ENCODE data around the gene KRTAP9-8.
"Not testable (repeated sequence)": the region's sequence is repeated elsewhere in the genome, so short reads cannot be mapped to it uniquely, and the experiment has no call there.

Gene KRTAP9-8

DNA sequence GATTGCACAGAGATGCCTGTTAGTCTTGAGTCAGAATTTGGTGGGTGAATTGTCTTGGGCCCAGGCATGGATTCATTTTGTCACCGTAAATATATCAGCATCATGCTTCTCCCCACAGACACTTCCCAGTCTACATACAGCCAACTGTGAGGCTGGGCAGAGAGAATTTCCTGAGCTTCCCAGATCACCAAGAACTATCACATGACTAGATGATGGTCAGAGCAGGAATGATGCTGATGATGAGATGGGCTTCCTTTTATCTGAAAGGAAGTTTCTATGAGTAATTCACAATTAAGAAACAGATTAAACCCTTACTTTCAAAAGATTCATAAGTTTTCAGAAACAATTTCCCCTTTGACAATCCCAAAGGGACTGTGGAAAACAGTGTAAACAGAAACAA, 17.1 kb downstream of the KRTAP9-8 start:
- DNase-seq (ENCODE audit: insufficient read length, low spot score): no peak
- no peak for FAIRE-seq

DNA sequence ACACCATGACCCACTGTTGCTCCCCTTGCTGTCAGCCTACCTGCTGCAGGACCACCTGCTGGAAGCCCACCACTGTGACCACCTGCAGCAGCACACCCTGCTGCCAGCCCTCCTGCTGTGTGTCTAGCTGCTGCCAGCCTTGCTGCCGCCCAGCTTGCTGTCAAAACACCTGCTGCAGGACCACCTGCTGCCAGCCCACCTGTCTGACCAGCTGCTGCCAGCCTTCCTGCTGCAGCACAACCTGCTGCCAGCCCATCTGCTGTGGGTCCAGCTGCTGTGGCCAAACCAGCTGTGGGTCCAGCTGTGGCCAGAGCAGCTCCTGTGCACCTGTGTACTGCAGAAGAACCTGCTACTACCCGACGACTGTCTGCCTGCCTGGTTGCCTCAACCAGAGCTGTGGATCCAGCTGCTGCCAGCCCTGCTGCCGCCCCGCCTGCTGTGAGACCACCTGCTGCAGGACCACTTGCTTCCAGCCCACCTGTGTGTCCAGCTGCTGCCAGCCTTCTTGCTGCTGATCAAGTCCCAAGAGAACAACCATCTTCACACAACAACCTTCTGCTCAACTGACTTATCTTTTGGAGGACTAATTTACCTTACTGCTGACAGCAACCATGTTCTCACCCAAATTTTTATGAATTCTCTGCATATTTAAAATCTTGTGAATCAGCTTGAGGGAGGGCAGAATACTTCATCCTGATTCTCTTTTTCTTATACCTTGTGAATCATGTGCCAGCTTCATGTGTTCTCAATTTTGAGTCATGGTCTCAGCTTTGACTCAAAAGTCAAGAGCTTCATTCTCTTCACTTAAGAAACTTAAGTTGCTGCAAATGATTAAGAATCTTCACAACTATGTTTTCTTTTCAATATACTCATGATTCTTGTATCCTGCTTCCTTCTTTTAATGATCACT, 17.8 kb downstream of the KRTAP9-8 start, which contains the start of gene KRTAP9-9:
Gene KRTAP9-9, plus strand, starts transcription at position 4 of the 910 bp plus-strand sequence.
- FAIRE-seq: peak; percentile 42

DNA sequence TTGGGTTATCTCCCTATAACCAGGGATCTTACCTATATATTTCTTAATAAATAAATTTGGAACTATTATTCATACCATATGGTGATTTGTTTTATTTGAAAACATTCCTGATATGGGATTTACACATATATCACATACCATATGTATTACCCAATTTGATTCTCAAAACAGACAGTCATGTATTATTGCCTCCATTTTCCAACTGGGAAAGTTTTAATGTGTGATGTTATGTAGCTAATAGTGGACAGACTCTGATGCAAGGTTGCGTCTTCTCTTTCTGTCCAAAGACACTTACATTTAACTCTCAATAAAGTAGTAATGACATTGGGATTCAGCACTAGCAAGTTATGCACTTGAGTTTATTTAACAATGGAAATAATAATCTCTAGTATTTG, 18.5 kb downstream of the KRTAP9-8 start:
- DNase-seq (ENCODE audit: insufficient read length, low spot score) (no peak), FAIRE-seq (no peak)

More for the DNA sequence above, 17.8 kb downstream of the KRTAP9-8 start, which contains the start of gene KRTAP9-9:
- not testable (repeated sequence) for DNase-seq (ENCODE audit: insufficient read length, low spot score)

DNA sequence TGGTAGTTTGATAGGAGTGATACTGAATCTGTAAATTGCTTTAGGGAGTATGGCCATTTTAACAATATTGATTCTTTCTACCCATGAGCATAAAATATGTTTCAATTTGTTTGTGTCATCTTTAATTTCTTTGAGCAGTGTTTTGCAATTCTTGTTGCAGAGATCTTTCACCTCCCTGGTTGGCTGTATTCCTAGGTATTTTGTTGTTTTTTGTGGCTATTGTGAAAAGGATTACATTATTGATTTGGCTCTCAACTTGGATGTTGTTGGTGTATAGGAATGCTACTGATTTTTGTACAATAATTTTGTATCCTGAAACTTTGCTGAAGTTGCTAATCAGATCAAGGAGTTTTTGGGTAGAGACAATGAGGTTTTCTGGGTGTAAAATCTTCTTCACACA, 20.6 kb downstream of the KRTAP9-8 start:
- FAIRE-seq: no peak
- DNase-seq (ENCODE audit: insufficient read length, low spot score): no peak

DNA sequence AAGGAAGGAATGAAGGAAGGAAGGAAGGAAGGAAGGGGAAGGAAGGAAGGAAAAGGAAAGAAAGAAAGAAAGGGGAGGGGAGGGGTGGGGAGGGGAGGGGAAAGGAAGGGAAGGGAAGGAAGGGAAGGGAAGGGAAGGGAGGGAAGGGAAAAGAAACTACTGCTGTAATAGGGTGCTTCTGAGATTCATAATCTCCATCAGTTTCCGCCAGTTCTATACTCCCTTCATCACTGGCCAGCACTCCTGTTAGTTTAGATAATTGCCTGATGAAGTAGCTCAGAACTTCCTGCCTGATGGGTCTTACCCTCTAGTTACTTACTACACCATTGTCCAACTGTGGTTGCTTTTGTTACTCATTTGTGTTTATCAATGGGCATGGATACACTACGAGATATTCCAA, 25.4 kb downstream of the KRTAP9-8 start:
- no peak for DNase-seq (ENCODE audit: insufficient read length, low spot score)
- FAIRE-seq: no peak

DNA sequence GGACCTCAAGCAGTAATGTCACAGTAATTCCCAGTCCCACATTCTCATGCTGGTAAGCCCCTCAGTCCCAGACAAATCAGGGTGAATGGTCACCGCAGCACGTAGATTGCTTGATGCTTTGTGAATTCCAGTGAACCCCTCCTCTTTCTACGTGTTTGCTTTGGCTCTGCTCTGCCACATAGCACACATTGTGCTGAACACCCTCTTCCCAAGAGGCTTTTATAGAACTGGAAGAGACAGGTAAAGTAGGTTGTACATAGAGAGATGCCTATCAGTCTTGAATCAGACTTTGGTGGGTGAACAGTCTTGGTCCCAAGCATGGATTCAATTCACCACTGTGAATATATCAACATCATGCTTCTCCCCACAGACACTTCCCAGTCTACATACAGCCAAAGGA, 26.8 kb downstream of the KRTAP9-8 start:
- FAIRE-seq: no peak
- DNase-seq (ENCODE audit: insufficient read length, low spot score): no peak

DNA sequence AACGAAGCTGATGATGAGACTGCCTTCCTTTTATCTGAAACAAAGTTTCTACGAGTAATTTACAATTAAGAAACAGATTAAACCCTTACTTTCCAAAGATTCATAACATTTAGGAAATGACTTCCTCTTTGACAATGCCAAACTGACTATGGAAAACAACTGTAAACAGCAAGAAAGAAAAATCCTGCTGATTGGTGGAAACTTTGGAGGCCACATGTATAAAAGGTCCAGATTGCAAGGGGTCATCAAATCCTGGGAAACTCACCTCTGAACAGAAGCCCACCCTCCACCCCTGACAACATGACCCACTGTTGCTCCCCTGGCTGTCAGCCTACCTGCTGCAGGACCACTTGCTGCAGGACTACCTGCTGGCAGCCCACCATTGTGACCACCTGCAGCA, 27.3 kb downstream of the KRTAP9-8 start, which contains the start of gene KRTAP9-6:
Gene KRTAP9-6, plus strand, starts transcription at position 301 of the 400 bp plus-strand sequence. Its CDS starts 0 bp downstream, at position 301.
- no peak for DNase-seq (ENCODE audit: insufficient read length, low spot score)
- no peak for FAIRE-seq

DNA sequence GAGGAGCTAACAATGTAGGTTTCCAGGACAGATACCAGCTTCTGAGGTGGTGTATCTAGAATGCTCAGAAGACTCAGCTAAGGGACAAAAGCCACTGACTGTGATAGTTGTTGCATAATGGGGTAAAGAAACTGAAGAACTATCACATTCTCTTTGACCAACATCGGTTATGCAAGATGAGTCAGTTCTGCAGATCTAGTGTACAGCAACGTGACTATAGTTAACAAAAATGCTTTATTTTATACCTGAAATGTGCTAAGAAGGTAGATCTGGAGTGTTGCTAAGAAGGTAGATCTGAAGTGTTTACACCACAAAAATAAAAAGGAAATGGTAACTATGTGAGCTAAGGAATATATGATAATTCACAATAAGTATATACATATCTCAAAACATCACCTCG, 29.9 kb downstream of the KRTAP9-8 start:
- DNase-seq (ENCODE audit: insufficient read length, low spot score) (no peak), FAIRE-seq (no peak)

DNA sequence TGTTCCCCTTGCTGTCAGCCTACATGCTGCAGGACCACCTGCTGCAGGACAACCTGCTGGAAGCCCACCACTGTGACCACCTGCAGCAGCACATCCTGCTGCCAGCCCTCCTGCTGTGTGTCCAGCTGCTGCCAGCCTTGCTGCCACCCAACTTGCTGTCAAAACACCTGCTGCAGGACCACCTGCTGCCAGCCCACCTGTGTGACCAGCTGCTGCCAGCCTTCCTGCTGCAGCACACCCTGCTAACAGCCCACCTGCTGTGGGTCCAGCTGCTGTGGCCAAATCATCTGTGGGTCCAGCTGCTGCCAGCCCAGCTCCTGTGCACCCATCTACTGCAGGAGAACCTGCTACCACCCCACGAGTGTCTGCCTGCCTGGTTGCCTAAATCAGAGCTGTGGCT, 33.5 kb downstream of the KRTAP9-8 start:
- FAIRE-seq; DNase-seq (ENCODE audit: insufficient read length, low spot score): not testable (repeated sequence)

DNA sequence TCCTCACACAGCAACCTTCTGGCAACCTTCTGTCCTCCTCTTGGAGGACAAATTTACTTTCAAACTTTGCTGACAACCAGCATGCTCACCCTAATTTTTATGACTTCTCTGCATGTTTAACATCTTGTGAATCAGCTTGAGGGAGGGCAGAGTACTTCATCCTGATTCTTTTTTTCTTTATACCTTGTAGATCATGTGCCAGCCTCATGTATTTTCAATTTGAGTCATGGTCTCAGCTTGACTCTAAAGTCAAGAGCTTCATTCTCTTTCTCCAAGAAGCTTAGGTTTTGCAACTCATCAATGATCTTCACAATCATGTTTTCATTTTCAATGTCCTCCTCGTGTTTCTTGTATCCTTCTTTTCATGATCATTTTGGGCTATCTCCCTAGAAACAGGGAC, 34.1 kb downstream of the KRTAP9-8 start:
- FAIRE-seq: no peak
- DNase-seq (ENCODE audit: insufficient read length, low spot score): no peak

DNA sequence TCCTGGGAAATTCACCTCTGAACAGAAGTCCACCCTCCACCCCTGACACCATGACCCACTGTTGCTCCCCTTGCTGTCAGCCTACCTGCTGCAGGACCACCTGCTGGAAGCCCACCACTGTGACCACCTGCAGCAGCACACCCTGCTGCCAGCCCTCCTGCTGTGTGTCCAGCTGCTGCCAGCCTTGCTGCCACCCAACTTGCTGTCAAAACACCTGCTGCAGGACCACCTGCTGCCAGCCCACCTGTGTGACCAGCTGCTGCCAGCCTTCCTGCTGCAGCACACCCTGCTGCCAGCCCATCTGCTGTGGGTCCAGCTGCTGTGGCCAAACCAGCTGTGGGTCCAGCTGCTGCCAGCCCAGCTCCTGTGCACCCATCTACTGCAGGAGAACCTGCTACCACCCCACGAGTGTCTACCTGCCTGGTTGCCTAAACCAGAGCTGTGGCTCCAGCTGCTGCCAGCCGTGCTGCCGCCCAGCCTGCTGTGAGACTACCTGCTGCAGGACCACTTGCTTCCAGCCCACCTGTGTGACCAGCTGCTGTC, 37.9 kb downstream of the KRTAP9-8 start, which contains the start of gene KRTAP9-7:
Gene KRTAP9-7, plus strand, starts transcription at position 51 of the 543 bp plus-strand sequence. Its CDS starts 0 bp downstream, at position 51.
- not testable (repeated sequence) for FAIRE-seq; DNase-seq (ENCODE audit: insufficient read length, low spot score)

DNA sequence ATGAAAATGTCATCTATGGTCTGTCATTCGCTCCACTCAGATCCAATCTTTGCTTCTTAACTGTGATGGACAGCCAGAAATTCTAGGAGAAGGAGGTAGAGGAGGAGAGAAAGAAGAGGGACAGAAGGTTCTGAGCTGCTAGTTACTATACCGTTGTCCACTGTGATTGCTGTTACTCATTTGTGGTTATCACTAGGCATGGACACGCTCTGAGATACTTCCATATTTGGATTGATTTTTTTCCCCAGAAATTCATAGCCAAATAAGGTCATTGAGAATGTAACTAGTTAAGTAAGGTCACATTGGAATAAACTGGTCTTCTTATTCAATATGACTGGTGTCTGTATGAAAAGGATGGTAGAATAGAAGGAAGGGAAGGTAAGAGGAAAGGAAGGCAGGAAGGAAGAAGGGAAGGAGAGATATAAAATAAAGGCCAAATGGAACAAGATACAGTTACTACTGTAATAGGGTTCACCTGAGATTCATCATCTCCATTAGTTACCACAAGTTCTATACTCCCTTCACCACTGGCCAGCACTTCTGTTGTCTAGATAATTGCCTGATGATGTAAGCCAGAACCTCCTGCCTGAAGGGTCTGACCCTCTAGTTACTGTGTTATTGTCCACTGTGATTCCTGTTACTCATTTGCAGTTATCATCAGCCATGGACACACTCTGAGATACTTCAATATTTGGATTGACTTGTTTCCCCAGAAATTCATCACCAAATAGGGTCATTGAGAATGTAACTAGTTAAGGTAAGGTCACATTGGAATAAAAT, 40.6 kb downstream of the KRTAP9-8 start:
- no peak for DNase-seq (ENCODE audit: insufficient read length, low spot score)
- no peak for FAIRE-seq

DNA sequence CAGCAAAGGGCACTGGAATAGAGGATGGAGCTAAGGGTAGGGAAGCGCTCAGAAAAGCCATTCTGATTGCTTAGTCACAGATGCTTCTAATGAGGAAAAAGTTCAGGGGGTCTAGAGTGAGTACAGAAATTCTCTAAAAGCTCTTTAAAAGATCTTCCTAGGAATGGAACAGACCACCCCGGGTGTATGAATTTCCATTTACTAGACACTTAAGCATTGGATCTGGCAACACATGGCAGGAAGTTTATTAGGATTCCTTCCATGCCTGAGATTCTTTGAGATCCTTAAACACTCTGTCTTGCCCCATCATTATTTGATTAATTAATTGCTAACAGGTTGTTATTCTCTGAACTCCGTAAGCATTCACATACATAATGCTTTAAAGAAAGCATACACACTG, 46.2 kb downstream of the KRTAP9-8 start:
- DNase-seq (ENCODE audit: insufficient read length, low spot score) (no peak), FAIRE-seq (no peak)

DNA sequence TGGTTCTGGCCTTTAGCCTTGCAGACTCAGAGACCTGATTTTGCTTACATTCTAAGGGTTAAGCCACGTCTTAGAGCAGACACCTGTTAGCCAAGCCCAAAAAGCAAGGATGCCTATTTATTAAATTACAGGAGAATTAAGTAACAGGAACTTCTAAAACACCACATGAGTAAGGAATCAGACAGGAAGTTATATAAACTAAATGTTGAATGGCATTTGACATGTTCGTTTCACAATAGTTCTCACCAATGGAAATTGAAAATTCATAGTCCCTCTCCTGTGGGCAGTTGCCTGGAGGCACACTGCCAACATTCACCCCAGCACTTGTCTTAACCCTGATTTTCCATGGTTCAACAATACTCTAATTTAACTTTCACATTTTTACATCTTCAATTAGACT, 46.7 kb downstream of the KRTAP9-8 start:
- DNase-seq (ENCODE audit: insufficient read length, low spot score) (no peak), FAIRE-seq (no peak)

DNA sequence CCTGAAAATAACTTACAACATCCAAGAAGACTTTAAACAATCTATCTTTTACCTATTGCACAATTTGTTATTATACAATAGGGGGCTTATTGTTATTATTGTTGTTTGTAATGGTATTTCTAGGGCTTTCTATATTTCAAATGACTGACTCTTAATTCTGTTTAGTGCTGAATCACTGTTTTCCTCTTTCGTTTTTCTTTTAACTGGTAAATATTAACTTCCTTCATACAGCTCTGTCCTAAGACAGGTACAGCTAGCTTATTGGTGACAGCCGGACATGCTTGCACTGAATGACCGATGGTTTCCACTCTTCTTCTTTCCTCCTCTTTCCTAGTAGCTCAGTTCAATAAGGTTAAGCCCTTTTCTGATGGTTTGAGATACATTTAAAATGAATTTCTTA, 49.3 kb downstream of the KRTAP9-8 start:
- FAIRE-seq (no peak), DNase-seq (ENCODE audit: insufficient read length, low spot score) (no peak)

Measured in GM19239 (cell line).